Caco-2 (cell line): ENCODE results near the gene HOXC12. TPM values are rescaled to one million over a fixed set of nuclear protein-coding genes. Genes with fewer than 3 reads are reported as not detected.

Experiments
- BruUV-seq: library from RNA; stranded (reverse); fragments of 400-500 nt; replicated peaks from 2 replicates; lab custom pipeline; 2021; lab: Mats Ljungman, UMichigan
- CTCF ChIA-PET: fragments of 300-600 bp; sonication (Branson Sonifier 250); formaldehyde crosslinking; loops from one replicate; lab custom pipeline; 2022; ENCODE audit warnings: antibody characterized with exemption; lab: Charles Lee
- POLR2A ChIA-PET: fragments of 300-600 bp; sonication (Branson Sonifier 250); formaldehyde crosslinking; loops from one replicate; lab custom pipeline; 2022; ENCODE audit warnings: antibody characterized with exemption; lab: Charles Lee
- DNase-seq, 2 experiments: peaks; one replicate each; pipeline versions ENCODE4 v3.0.0 to v3.0.0-alpha.2; 2020 to 2022
- H3K27me3 ChIP-seq: replicated peaks from 2 replicates; pipeline ENCODE4 v1.6.0; 2011; ENCODE audit warnings: low read length; ENCODE audit not compliant: control insufficient read depth, insufficient read depth
- H3K36me3 ChIP-seq: 2 replicates; pipeline ENCODE4 v1.5.1; 2011; ENCODE audit warnings: low read length; ENCODE audit not compliant: control insufficient read depth, insufficient read depth
- H3K4me1 ChIP-seq: fragments of 250-450 bp; sonication (Bioruptor Pico); 2 replicates; pipeline ENCODE4 v1.5.1; 2020; ENCODE audit warnings: mild to moderate bottlenecking
- H3K4me3 ChIP-seq: 2 replicates; pipeline ENCODE4 v1.5.1; 2011; ENCODE audit warnings: low read depth, mild to moderate bottlenecking, control low read depth, low read length
- H3K9me3 ChIP-seq: fragments of 250-450 bp; sonication (Bioruptor Pico); 2 replicates; pipeline ENCODE4 v1.5.1; 2020; ENCODE audit warnings: mild to moderate bottlenecking, moderate library complexity
- H3K27ac Mint-ChIP-seq: one replicate; pipeline ENCODE4 v1.8.0; 2022; ENCODE audit warnings: mixed read lengths; ENCODE audit not compliant: unreplicated experiment
- H3K27me3 Mint-ChIP-seq: one replicate; pipeline ENCODE4 v1.8.0; 2022; ENCODE audit warnings: mixed read lengths; ENCODE audit not compliant: insufficient read depth, unreplicated experiment
- H3K36me3 Mint-ChIP-seq: one replicate; pipeline ENCODE4 v1.8.0; 2022; ENCODE audit warnings: mild to moderate bottlenecking, mixed read lengths; ENCODE audit not compliant: insufficient read depth, unreplicated experiment
- H3K4me1 Mint-ChIP-seq: one replicate; pipeline ENCODE4 v1.8.0; 2022; ENCODE audit warnings: low read depth, mixed read lengths; ENCODE audit not compliant: unreplicated experiment
- H3K4me3 Mint-ChIP-seq: one replicate; pipeline ENCODE4 v1.8.0; 2022; ENCODE audit warnings: mild to moderate bottlenecking, moderate library complexity, mixed read lengths; ENCODE audit not compliant: unreplicated experiment
- H3K9me3 Mint-ChIP-seq: one replicate; pipeline ENCODE4 v1.8.0; 2022; ENCODE audit warnings: mixed read lengths; ENCODE audit not compliant: unreplicated experiment
- intact Hi-C: fragments of 100-400 bp; cut with micrococcal nuclease; formaldehyde crosslinking; loops from one replicate; pipeline ENCODE4 v1.10.0; 2022; ENCODE audit not compliant: unreplicated experiment
- total RNA-seq: library from RNA; stranded (reverse); gene quantifications from 2 replicates; pipeline ENCODE4 v1.2.3, GENCODE V29; 2022
- TF ChIP-seq, protein P1 (sequence below), 2 experiments: fragments of 200-600 bp in 1 of 2; IDR thresholded peaks; 1 replicate in 1 of 2; 2 replicates in 1 of 2; pipeline versions ENCODE4 v1.5.1 to v1.8.0; 2011 to 2022; ENCODE audit warnings: antibody characterized with exemption in 1 of 2, control low read depth in 1 of 2, inconsistent platforms in 1 of 2, low read depth in 1 of 2, low read length in 1 of 2, mild to moderate bottlenecking in 1 of 2, moderate library complexity in 1 of 2; ENCODE audit not compliant: insufficient read depth in 1 of 2, severe bottlenecking in 1 of 2, unreplicated experiment in 1 of 2

HOXC12 gene
- total RNA-seq, 1 experiment from 2014 or later: 10.3 TPM

DNA sequence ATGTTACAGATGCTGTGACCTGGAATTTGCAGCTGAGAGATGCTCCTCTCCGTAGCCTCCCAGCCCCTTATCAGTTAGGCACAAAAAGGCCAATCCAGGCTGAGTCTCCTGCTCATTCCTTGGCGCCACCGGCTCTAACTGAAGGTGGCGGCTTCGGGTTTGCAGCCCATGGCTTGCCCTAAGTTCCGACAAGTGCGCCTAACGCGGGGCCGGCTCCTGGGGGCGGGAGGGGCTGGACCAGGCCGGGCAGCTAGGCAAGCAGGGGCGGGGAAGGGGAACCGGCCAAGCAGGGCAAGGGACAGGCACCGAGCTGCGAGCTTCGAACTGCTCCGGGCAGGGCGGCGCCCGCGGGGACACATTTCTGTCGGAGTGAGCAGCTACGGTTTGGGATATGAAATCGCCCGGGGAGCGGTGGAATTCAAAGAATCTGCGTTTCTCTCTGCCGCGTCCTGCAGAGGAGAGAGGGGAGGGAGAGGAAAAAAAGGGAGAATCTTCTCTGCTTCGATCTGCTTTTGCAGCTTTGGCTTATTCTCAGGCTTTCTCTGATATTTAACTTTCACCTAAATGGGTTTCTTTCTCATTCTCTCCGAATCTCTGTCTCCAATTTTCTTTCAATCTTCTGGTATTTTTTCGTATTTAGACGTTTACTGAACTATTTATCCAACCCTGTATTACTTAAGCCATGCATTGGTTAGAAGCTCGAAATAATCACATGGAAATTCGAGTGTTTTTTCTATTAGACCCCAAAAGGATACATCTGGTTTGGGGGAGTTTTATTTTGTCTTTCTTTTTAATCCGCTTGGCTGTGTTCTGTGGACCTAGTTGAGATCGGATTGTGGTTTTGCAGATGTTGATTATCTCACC, 1.6 kb upstream of the HOXC12 start:
- DNase-seq: peak; percentile 87 to 88
- CTCF ChIA-PET: interaction anchor here (0.8 to 2.3 kb wide), 6 partner anchors 14 to 248 kb away, joined by 3 to 18 read pairs (median 4); partner anchors contain the start of genes HOXC10 and HOXC13
- no peaks in the 10 kb centered on the region for H3K9me3 Mint-ChIP-seq
- H3K4me1 ChIP-seq: peaks cover 31% of the 10 kb centered on the region
- H3K4me3 ChIP-seq: peak overlapping the region; percentile 5; the same call in 1 of the 2 replicates
- H3K36me3 Mint-ChIP-seq: peaks cover 9% of the 10 kb centered on the region
- no peaks in the 10 kb centered on the region for H3K27me3 Mint-ChIP-seq
- BruUV-seq: no TSS peak
- H3K4me3 Mint-ChIP-seq: peak overlapping the region; percentile 71
- H3K36me3 ChIP-seq: no peaks in the 10 kb centered on the region
- TF ChIP-seq, protein P1, sequence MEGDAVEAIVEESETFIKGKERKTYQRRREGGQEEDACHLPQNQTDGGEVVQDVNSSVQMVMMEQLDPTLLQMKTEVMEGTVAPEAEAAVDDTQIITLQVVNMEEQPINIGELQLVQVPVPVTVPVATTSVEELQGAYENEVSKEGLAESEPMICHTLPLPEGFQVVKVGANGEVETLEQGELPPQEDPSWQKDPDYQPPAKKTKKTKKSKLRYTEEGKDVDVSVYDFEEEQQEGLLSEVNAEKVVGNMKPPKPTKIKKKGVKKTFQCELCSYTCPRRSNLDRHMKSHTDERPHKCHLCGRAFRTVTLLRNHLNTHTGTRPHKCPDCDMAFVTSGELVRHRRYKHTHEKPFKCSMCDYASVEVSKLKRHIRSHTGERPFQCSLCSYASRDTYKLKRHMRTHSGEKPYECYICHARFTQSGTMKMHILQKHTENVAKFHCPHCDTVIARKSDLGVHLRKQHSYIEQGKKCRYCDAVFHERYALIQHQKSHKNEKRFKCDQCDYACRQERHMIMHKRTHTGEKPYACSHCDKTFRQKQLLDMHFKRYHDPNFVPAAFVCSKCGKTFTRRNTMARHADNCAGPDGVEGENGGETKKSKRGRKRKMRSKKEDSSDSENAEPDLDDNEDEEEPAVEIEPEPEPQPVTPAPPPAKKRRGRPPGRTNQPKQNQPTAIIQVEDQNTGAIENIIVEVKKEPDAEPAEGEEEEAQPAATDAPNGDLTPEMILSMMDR (IDR thresholded peaks at IDR 0.05; ENCODE audit: insufficient read depth in 1 of 2, low read depth in 1 of 2, low read length in 1 of 2, severe bottlenecking in 1 of 2, unreplicated experiment in 1 of 2): no peak
- peak overlapping the region; percentile 76 for H3K27ac Mint-ChIP-seq
- intact Hi-C loops: loop anchor here (5.0 kb wide), 1 partner anchor 146 kb away; no protein-coding TSS in a partner anchor
- POLR2A ChIA-PET: interaction anchor here (0.6 to 2.3 kb wide), 4 partner anchors 15 to 447 kb away, joined by 3 to 10 read pairs (median 5); partner anchors contain the start of gene HOXC13
- H3K27me3 ChIP-seq: no peaks in the 10 kb centered on the region
- H3K4me1 Mint-ChIP-seq: peaks cover 21% of the 10 kb centered on the region
- H3K9me3 ChIP-seq: no peaks in the 10 kb centered on the region

DNA sequence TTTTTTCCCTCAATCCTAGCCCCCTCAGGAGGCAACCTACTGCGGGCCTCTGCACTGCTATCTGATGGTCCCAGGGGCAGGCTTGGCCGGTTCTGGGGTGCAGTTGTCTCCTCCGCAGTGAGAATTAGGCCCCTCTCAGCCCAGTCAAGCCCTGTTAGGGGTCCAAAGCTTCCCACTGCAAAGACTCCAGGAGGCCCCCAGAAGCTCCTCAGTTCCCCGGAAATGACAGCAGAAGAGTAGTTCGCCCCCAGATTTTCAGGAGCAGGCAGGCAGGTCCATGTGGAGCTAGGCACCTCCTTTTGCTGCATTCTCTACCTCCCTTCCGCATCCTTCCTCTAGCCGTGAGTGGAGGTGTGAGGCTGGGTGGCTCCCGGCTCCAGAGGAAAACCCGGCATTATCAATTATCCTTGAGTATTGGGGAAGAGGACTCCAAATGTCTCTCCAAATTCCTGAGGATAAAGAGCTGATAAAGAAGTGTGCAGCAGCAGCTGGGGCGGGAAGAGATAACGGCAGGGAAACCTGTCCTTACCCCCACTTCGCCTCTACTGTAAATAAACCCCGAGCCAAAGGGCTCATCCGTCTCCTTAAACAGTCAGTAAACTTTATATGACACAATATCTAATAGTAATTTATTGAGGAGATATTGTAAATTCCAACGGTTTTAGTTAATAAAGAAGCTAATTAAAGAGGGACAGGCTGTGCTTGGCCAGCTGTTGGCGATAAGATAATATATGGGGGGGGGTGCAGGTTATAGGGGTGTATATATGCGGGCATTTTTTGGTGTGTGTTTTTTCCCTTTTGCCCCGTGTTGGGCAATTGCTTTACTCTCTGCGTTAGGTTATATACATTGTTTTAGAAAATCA, 641 bp upstream of the HOXC12 start:
- no peak for DNase-seq
- no peaks in the 10 kb centered on the region for H3K9me3 ChIP-seq
- ChIA-PET POLR2A (interaction anchor here (1.0 to 2.3 kb wide), 3 partner anchors 14 to 25 kb away, joined by 3 to 10 read pairs (median 5); no protein-coding TSS in a partner anchor), CTCF (interaction anchor here (0.8 to 2.3 kb wide), 3 partner anchors 15 to 123 kb away, joined by 3 to 18 read pairs (median 5); partner anchors contain the start of gene HOXC13)
- BruUV-seq: no TSS peak
- peaks cover 31% of the 10 kb centered on the region for H3K4me1 ChIP-seq
- no peaks in the 10 kb centered on the region for H3K27me3 ChIP-seq
- Mint-ChIP-seq H3K36me3 (peaks cover 9% of the 10 kb centered on the region), H3K9me3 (no peaks in the 10 kb centered on the region), H3K27ac (peak overlapping the region; percentile 76), H3K4me3 (peak overlapping the region; percentile 71), H3K4me1 (peaks cover 17% of the 10 kb centered on the region), H3K27me3 (no peaks in the 10 kb centered on the region)
- no peaks in the 10 kb centered on the region for H3K36me3 ChIP-seq
- TF ChIP-seq, protein P1 (IDR thresholded peaks at IDR 0.05; ENCODE audit: insufficient read depth in 1 of 2, low read depth in 1 of 2, low read length in 1 of 2, severe bottlenecking in 1 of 2, unreplicated experiment in 1 of 2): no peak
- intact Hi-C loops: loop anchor here (1.0 to 5.0 kb wide), 3 partner anchors 16 to 147 kb away; partner anchors contain the start of gene HOXC13
- peak overlapping the region; percentile 94 for H3K4me3 ChIP-seq
